ENCODE measurements around the gene TRIM47. TPM values are rescaled to one million over a fixed set of nuclear protein-coding genes. Genes with fewer than 3 reads are reported as not detected.

Gene TRIM47
- total and polyA plus RNA-seq, 8 donors = 3.5 to 40.4 (median 18.1) TPM

- no peak for TF ChIP-seq POLR2AphosphoS5 (IDR thresholded peaks at IDR 0.05)
- no peak for TF ChIP-seq EP300 (IDR thresholded peaks at IDR 0.05)
- no peak for TF ChIP-seq CTCF (IDR thresholded peaks at IDR 0.05)
- TF ChIP-seq POLR2A (IDR thresholded peaks at IDR 0.05) = no peak
- no peak for DNase-seq
- H3K27me3 ChIP-seq = no peaks in the 10 kb centered on the region
- H3K4me1 ChIP-seq = no peaks in the 10 kb centered on the region
- H3K27ac ChIP-seq = no peak overlapping the region
- intact Hi-C loops (cut with DNase I; ENCODE audit: low total_unique reads) = no loop called here
- H3K9me3 ChIP-seq = no peaks in the 10 kb centered on the region
- 94 to 97% (median 96%) methylated on average over 15 of the region's 15 CpGs for WGBS, 5 donors
- H3K36me3 ChIP-seq = peaks cover 5 to 43% (median 28%) of the 10 kb centered on the region in 4 donors
- H3K4me3 ChIP-seq = no peak overlapping the region
Measured at GRCh38 chr17:75925912-75926311, 47.5 kb upstream of the TRIM47 start.

GRCh38 chr17:75925103-75925502, 46.7 kb upstream of the TRIM47 start:
- no peak overlapping the region for H3K27ac ChIP-seq
- no peak for TF ChIP-seq POLR2AphosphoS5 (IDR thresholded peaks at IDR 0.05)
- DNase-seq = no peak
- intact Hi-C loops (cut with DNase I; ENCODE audit: low total_unique reads) = no loop called here
- no peaks in the 10 kb centered on the region for H3K4me1 ChIP-seq
- no peak overlapping the region for H3K4me3 ChIP-seq
- WGBS, 5 donors = 94 to 98% (median 97%) methylated on average over 7 to 11 of the region's 11 CpGs
- H3K9me3 ChIP-seq = no peaks in the 10 kb centered on the region
- peaks cover 5 to 43% (median 32%) of the 10 kb centered on the region in 4 donors for H3K36me3 ChIP-seq
- H3K27me3 ChIP-seq = no peaks in the 10 kb centered on the region

GRCh38 chr17:75922963-75923874, 44.8 kb upstream of the TRIM47 start:
- H3K36me3 ChIP-seq = peaks cover 5 to 56% (median 40%) of the 10 kb centered on the region in 4 donors
- WGBS, 5 donors = 83 to 91% (median 85%) methylated on average over 4 to 19 of the region's 19 CpGs
- H3K4me1 ChIP-seq = no peaks in the 10 kb centered on the region
- intact Hi-C loops (cut with DNase I; ENCODE audit: low total_unique reads) = no loop called here
- H3K9me3 ChIP-seq = no peaks in the 10 kb centered on the region
- TF ChIP-seq CTCF (IDR thresholded peaks at IDR 0.05) = no peak
- TF ChIP-seq POLR2AphosphoS5 (IDR thresholded peaks at IDR 0.05) = no peak
- no peak for TF ChIP-seq POLR2A (IDR thresholded peaks at IDR 0.05)
- TF ChIP-seq EP300 (IDR thresholded peaks at IDR 0.05) = no peak
- no peaks in the 10 kb centered on the region for H3K27me3 ChIP-seq
- H3K27ac ChIP-seq = no peak overlapping the region
- no peak for DNase-seq
- no peak overlapping the region for H3K4me3 ChIP-seq

GRCh38 chr17:75922173-75922961, 44.0 kb upstream of the TRIM47 start:
- peaks cover 5 to 64% (median 48%) of the 10 kb centered on the region in 4 donors for H3K36me3 ChIP-seq
- TF ChIP-seq POLR2AphosphoS5 (IDR thresholded peaks at IDR 0.05) (no peak), CTCF (IDR thresholded peaks at IDR 0.05) (no peak), EP300 (IDR thresholded peaks at IDR 0.05) (no peak), POLR2A (IDR thresholded peaks at IDR 0.05) (no peak)
- intact Hi-C loops (cut with DNase I; ENCODE audit: low total_unique reads) = no loop called here
- no peaks in the 10 kb centered on the region for H3K4me1 ChIP-seq
- no peak overlapping the region for H3K27ac ChIP-seq
- DNase-seq = no peak
- H3K9me3 ChIP-seq = no peaks in the 10 kb centered on the region
- no peaks in the 10 kb centered on the region for H3K27me3 ChIP-seq
- 90 to 95% (median 93%) methylated on average over 18 of the region's 18 CpGs for WGBS, 5 donors
- no peak overlapping the region for H3K4me3 ChIP-seq

Data from stomach (tissue), 9 donors.